GM12878 (cell line): ENCODE results near the gene MARVELD1.

Experiments used
- MXI1 ChIP-seq: fragments of 150-350 bp; IDR thresholded peaks from 2 replicates; pipeline ENCODE4 v1.6.1; 2011; ENCODE audit warnings: low read depth, mild to moderate bottlenecking, inconsistent platforms, low read length, improper control_type of control experiment
- POLR2A ChIP-seq: IDR thresholded peaks from 2 replicates; pipeline ENCODE4 v1.6.1; 2011; ENCODE audit warnings: low read depth, mild to moderate bottlenecking, low read length
- TAF1 ChIP-seq: IDR thresholded peaks from 2 replicates; pipeline ENCODE4 v1.6.1; 2011; ENCODE audit warnings: mild to moderate bottlenecking, low read depth, low read length, borderline replicate concordance
- ZBTB4 ChIP-seq: fragments of 450-650 bp; formaldehyde crosslinking; IDR thresholded peaks from 2 replicates; pipeline ENCODE4 v1.4.0; 2022; ENCODE audit warnings: mild to moderate bottlenecking, moderate library complexity

DNA sequence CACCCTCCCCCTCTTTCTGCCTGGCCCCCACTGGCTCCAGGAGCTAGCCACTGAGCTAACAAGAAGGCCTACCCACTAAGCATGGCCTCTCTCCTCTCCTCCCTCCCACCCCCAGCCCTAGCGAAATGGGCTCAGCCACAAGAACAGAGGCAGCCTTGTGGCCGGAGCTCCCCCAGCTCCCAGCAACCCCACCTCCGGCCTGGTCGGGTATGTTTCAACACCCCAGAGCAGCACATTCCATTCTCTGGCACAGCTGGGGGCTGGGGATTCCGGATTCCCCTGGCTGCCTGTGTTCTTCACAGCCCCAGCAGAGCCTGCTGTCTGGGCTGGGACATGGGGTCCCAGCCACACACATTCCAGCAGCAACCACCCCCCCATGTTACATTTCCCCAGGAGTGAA is 49.3 kb downstream of the MARVELD1 start:
- no peak for TF ChIP-seq MXI1
- no peak for TF ChIP-seq TAF1
- TF ChIP-seq POLR2A, result no peak
- no peak for TF ChIP-seq ZBTB4
